ENCODE measurements around the gene RPS4Y2. TPM values are rescaled to one million over a fixed set of nuclear protein-coding genes. Genes with fewer than 3 reads are reported as not detected.

RPS4Y2 gene
- total RNA-seq, 1 experiment from 2014 or later = not detected

DNA sequence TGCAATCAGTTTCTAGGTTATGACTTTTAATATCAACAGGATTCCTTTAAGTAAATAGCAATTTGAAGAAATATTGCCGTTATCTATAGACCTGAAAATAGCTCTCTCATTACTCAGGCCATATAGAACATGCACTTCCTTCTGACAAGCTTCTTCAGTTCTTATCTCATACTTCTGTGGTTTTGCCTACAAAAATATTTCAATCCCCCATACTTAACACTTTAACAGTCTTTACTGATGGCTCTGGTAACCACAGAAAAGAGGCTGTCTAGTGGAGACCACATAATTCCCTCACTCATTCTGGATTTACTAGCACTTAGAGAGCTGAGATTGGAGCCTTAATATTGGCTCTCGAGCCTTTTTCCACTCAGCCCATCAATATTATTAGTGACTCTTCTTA is 46.8 kb downstream of the RPS4Y2 start:
- no peaks in the 10 kb centered on the region for H3K27me3 ChIP-seq (ENCODE audit: insufficient read depth, low read length)
- ChIA-PET RAD21 (ENCODE audit: low non-redundant PET in 1 of 2, low total read pairs in 2 of 2, uncharacterized antibody in 2 of 2, unreplicated experiment in 2 of 2) (no interaction called here), CTCF (no interaction called here), POLR2A (no interaction called here)
- no peak overlapping the region for H3K27ac ChIP-seq (ENCODE audit: low read depth, low read length)
- H3K4me3 ChIP-seq (replicated peaks in 1 of 2; ENCODE audit: low read depth in 1 of 2, low read length in 2 of 2) = no peak overlapping the region
- no peaks in the 10 kb centered on the region for H3K36me3 ChIP-seq (ENCODE audit: control insufficient read depth in 1 of 2, insufficient read depth in 2 of 2, low read length in 2 of 2)
- intact Hi-C loops (cut with micrococcal nuclease) = no loop called here
- H2AFZ ChIP-seq (ENCODE audit: low read depth, low read length, poor library complexity, severe bottlenecking) = no peak overlapping the region
- no TSS peak for BruUV-seq (replicated peaks)
- no peak for ATAC-seq
- H4K20me1 ChIP-seq (ENCODE audit: insufficient read depth) = no peaks in the 10 kb centered on the region
- TF ChIP-seq TCF7L2 (IDR thresholded peaks at IDR 0.05; ENCODE audit: borderline replicate concordance, extremely low read depth, insufficient read depth, insufficient read length) (no peak), EZH2phosphoT487 (IDR thresholded peaks at IDR 0.05; ENCODE audit: borderline replicate concordance) (no peak), ZFX (IDR thresholded peaks at IDR 0.05) (no peak), RAD21 (IDR thresholded peaks at IDR 0.05; ENCODE audit: low read depth) (no peak), JUND (IDR thresholded peaks at IDR 0.05) (no peak), EZH2 (IDR thresholded peaks at IDR 0.05) (no peak), FOSL1 (IDR thresholded peaks at IDR 0.05; ENCODE audit: low read depth) (no peak)
- TF ChIP-seq, protein P1, sequence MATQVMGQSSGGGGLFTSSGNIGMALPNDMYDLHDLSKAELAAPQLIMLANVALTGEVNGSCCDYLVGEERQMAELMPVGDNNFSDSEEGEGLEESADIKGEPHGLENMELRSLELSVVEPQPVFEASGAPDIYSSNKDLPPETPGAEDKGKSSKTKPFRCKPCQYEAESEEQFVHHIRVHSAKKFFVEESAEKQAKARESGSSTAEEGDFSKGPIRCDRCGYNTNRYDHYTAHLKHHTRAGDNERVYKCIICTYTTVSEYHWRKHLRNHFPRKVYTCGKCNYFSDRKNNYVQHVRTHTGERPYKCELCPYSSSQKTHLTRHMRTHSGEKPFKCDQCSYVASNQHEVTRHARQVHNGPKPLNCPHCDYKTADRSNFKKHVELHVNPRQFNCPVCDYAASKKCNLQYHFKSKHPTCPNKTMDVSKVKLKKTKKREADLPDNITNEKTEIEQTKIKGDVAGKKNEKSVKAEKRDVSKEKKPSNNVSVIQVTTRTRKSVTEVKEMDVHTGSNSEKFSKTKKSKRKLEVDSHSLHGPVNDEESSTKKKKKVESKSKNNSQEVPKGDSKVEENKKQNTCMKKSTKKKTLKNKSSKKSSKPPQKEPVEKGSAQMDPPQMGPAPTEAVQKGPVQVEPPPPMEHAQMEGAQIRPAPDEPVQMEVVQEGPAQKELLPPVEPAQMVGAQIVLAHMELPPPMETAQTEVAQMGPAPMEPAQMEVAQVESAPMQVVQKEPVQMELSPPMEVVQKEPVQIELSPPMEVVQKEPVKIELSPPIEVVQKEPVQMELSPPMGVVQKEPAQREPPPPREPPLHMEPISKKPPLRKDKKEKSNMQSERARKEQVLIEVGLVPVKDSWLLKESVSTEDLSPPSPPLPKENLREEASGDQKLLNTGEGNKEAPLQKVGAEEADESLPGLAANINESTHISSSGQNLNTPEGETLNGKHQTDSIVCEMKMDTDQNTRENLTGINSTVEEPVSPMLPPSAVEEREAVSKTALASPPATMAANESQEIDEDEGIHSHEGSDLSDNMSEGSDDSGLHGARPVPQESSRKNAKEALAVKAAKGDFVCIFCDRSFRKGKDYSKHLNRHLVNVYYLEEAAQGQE (IDR thresholded peaks at IDR 0.05; ENCODE audit: low read depth) = no peak
- TF ChIP-seq, protein P2, sequence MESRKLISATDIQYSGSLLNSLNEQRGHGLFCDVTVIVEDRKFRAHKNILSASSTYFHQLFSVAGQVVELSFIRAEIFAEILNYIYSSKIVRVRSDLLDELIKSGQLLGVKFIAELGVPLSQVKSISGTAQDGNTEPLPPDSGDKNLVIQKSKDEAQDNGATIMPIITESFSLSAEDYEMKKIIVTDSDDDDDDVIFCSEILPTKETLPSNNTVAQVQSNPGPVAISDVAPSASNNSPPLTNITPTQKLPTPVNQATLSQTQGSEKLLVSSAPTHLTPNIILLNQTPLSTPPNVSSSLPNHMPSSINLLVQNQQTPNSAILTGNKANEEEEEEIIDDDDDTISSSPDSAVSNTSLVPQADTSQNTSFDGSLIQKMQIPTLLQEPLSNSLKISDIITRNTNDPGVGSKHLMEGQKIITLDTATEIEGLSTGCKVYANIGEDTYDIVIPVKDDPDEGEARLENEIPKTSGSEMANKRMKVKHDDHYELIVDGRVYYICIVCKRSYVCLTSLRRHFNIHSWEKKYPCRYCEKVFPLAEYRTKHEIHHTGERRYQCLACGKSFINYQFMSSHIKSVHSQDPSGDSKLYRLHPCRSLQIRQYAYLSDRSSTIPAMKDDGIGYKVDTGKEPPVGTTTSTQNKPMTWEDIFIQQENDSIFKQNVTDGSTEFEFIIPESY (IDR thresholded peaks at IDR 0.05; ENCODE audit: extremely low read depth, insufficient replicate concordance, low read length) = no peak
- TF ChIP-seq, protein P3, sequence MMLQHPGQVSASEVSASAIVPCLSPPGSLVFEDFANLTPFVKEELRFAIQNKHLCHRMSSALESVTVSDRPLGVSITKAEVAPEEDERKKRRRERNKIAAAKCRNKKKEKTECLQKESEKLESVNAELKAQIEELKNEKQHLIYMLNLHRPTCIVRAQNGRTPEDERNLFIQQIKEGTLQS (IDR thresholded peaks at IDR 0.05) = no peak
- no peaks in the 10 kb centered on the region for H3K9me2 ChIP-seq (ENCODE audit: insufficient read depth)
- no peaks in the 10 kb centered on the region for H3K9me3 ChIP-seq (ENCODE audit: control insufficient read depth in 1 of 2, insufficient read depth in 1 of 2, low read depth in 1 of 2, low read length in 2 of 2)
- H3K4me1 ChIP-seq (ENCODE audit: control insufficient read depth in 1 of 2, insufficient read depth in 2 of 2, low read length in 2 of 2) = no peaks in the 10 kb centered on the region
- H3K4me2 ChIP-seq (ENCODE audit: low read length) = no peak overlapping the region
- H3K9ac ChIP-seq (ENCODE audit: low read length) = no peak overlapping the region
- H3K79me2 ChIP-seq (ENCODE audit: insufficient read depth, low read length) = no peaks in the 10 kb centered on the region
- DNase-seq (ENCODE audit: low read depth, low spot score) = no peak
